Measurements from ENCODE around the gene ENTREP3.

GRCh38 chr1:155250246-155250632 is 5.0 kb downstream of the ENTREP3 start:
- TF ChIP-seq EZH2 (IDR thresholded peaks at IDR 0.05; ENCODE audit: borderline replicate concordance, low read depth, low read length, poor library complexity, severe bottlenecking) = no peak
- TF ChIP-seq CTCF (conservative IDR thresholded peaks at IDR 0.05; ENCODE audit: low read depth, low read length) = no peak

Data from A673 (cell line).